Measurements from ENCODE around the gene EPSTI1. TPM values are rescaled to one million over a fixed set of nuclear protein-coding genes. Genes with fewer than 3 reads are reported as not detected.
A peak's percentile ranks its signal among the peaks of the same experiment; 100 is the strongest.
"Not testable (repeated sequence)": the region's sequence is repeated elsewhere in the genome, so short reads cannot be mapped to it uniquely, and the experiment has no call there.

EPSTI1 gene
- total RNA-seq, 1 donor from 2014 or later: 27.7 TPM

DNA sequence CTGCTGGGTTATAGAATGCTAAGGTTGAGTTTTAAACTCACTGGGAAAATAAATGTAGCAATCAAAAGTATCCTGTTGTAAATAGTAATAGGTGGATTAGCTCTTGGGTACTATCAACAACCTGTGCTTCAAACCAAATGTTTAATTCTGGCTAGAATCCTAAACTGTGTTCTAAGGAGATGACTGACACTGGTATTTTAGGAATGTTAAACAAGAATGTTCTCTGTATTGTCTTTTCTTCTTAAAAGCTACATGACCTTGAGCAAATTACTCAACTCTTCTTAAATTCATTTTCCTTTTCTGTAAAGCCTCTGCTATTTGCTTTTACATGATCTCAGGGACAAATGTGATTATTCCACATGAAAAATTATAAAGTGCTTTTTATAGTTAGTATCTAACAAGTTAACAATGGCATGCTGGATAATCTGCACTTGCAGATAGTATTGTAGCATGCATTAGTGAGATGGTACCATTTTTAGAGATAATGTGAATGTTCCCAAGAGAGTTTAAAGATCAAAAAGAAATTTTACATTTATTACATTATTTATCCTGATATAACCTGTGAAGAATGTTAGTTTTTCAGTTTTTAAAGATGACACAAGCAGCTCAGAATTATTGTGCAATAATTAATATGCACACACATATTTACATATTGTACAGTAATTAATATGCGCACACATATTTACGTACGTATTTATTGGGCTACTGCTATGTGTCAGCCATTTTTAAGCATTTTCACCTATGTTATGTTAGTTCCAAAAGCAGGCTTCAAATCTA is 13.6 kb upstream of the EPSTI1 start:
- peak; percentile 83 for DNase-seq (ENCODE audit: low read depth)

- no peak for DNase-seq (ENCODE audit: low read depth)
Observed at GRCh38 chr13:43003729-43004128, 11.7 kb upstream of the EPSTI1 start.

DNA sequence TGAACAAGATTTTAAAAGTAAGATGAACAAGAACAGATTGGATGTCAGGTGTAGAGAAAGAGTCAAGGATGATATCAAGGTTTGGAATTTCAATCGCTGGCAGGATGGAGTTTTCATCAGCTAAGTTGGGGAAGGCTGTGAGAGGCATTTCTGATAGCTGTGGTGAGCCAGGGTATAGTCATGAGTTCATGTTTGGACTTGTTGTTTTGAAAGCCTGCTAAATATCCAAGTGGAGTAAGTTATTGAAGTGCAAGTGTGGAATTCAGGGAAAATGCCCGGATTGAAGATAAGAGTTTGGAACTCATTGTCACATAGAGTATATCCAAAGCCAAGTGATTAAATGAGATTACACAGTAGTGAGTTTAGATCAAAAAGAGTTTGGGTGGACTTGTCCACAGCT is 11.0 kb upstream of the EPSTI1 start:
- DNase-seq (ENCODE audit: low read depth): no peak

GRCh38 chr13:43002021-43002420 is 10.0 kb upstream of the EPSTI1 start:
- no peak for DNase-seq (ENCODE audit: low read depth)

DNA sequence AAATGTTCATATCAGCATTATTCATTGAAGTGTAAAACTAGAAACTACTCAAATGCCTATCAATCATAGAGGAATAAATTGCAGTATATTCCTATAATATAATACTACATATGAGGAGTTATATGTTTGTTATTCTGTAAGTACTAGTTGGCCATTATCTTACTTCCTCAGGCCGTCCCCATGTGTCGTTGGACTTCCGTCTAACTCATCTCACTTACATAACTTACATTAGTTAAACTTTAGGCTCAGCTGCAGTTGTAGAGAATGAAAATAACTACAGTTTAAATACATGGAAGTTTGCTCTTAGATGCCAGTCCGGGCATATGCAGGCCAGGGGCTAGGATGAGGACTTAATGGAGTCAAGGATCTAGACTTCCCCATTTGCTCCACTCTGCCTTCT is 8.6 kb upstream of the EPSTI1 start:
- DNase-seq (ENCODE audit: low read depth): no peak

DNA sequence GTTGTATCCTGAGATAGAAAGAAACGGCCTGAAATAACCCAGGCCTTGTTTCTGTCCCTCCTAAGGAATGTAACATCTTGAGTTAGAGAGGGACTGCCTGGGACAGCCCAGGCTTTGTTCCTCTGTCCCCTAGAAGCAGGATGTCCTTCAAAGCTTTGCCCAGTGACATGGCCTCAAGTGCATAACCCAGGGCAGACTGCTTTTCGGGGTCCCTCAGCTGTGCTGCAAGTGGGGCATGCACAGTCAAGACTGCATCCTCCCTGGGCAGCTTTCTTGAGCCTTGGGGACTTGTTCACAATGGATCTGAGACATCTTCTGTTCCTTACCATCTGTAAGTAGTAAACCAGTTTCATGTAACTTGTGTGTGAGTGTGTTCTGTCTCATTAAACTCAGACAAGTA is 7.5 kb upstream of the EPSTI1 start:
- DNase-seq (ENCODE audit: low read depth): no peak

- no peak for DNase-seq (ENCODE audit: low read depth)
Observed at GRCh38 chr13:42997381-42997780, 5.3 kb upstream of the EPSTI1 start.

DNA sequence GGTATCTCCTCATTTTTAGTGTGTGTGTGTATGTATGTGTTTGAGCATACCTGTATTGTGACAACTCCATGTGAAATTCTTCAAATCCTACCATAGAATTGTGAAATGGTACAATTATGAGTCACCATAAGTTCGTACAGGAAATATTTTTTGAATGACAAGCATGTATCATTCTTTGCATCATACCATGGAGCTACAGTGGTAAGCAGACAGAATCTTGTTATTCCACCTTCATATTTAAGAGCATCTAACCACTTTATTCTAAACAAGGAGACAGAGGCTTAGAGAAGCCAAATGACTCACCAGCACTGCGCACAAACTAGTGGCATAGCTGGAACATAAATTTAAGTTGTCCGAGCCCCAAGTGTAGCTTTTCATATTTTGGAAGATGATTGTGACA is 4.5 kb upstream of the EPSTI1 start:
- peak; percentile 77 for DNase-seq (ENCODE audit: low read depth)

DNA sequence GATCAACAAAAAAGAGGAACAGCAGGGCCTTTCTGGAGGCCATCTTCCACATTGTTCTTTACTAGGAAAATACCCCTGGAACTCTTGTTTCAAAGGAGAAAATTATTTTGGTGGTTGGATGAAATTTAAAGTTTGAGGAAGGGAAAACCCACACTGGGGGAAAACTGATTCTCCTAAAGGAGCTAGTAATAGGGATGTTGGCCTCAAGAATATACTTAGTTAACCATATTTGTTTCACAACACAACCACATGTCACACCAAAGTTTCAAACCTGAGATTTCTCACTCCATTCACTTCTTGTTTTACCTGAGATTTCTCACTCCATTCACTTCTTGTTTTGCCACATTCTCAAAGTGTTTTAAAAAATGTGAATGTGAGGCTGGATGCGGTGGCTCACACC is 2.8 kb upstream of the EPSTI1 start:
- DNase-seq (ENCODE audit: low read depth): no peak

DNA sequence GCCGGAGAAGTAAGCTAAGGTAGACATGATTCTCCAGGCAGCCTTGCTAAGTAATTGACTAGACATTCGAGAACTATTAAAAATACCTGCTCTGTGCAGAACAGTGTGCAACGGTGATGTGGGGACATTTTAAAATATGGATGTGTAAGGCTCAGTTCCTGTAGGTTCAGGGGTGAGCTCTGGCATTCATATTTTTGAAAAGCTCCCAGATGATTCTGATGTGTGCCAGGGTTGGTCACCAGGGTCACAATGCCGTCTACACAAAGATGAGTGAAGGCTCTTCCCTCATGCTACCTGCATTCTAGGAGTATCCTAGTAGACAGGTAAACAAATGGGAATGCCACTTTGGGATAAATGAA is 702 bp upstream of the EPSTI1 start:
- no peak for DNase-seq (ENCODE audit: low read depth)

DNA sequence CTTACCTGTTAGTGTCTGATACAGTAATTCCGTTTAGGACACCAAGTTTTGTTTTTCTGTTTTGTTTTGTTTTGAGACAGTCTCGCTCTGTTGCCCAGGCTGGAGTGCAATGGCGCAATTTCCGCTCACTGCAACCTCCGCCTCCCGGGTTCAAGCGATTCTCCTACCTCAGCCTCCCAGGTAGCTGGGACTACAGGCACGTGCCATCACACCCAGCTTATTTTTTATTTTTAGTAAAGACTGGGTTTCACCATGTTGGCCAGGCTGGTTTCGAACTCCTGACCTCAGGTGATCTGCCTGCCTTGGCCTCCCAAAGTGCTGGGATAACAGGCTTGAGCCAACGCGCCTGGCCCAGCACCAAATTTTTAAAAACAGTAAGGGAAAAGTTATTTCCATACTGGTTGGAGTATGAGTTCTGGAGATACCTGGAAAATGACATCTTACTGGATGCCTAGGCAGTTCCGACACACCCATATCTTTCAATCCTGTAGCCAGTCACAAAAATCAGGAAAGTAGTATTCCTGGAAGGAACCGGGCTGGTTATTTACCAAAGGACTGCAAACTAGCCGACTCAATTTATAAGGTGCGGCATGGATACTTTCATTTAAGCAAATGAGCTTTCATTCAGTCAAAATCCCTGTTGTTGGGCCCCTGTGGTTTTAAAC is 676 bp downstream of the EPSTI1 start:
- not testable (repeated sequence) for DNase-seq (ENCODE audit: low read depth)

DNA sequence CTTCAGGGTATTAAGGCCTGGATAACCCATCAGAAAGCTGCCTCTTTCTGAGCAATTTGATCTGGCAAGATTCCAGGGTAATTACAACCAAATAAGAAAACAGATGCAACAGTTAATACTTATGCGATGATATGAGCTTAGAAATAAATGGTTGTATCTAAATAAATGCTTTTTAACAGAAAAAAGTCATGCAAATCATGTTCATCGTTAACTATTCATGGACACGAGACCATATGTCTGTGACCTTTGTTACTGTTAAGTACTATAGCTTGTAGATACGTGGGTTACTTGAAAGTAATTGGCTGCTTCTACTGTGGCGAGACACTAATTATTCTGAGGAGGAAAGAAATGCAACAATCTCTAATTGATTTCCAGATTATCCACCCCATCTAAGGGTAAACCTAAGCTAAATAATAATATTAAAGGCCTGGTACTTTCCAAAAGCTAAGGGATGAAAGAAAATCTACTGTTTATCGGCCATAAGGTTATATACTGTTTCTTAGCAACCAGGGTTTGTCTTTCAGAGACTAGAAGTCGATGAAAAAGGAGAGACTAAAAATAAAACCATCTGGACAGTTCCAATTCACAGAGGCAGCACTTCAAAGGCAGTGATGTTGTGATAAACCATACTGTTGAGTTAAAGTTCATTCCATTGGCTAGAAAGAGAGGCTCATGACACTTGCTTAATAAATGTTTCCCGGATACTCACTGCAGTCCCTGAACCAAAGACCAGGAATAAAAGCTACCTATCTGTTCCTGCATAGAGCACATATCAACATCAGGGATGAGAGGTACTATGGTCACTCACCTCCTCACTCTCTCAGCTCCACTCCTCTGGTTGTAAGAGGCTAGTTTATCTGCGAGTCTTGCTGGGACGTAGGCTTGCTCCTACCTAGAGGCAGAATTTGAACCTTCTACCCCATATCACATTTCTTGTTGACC is 1.5 kb downstream of the EPSTI1 start:
- no peak for DNase-seq (ENCODE audit: low read depth)

- DNase-seq (ENCODE audit: low read depth): no peak
Observed at GRCh38 chr13:42986176-42986574, 5.9 kb downstream of the EPSTI1 start.

DNA sequence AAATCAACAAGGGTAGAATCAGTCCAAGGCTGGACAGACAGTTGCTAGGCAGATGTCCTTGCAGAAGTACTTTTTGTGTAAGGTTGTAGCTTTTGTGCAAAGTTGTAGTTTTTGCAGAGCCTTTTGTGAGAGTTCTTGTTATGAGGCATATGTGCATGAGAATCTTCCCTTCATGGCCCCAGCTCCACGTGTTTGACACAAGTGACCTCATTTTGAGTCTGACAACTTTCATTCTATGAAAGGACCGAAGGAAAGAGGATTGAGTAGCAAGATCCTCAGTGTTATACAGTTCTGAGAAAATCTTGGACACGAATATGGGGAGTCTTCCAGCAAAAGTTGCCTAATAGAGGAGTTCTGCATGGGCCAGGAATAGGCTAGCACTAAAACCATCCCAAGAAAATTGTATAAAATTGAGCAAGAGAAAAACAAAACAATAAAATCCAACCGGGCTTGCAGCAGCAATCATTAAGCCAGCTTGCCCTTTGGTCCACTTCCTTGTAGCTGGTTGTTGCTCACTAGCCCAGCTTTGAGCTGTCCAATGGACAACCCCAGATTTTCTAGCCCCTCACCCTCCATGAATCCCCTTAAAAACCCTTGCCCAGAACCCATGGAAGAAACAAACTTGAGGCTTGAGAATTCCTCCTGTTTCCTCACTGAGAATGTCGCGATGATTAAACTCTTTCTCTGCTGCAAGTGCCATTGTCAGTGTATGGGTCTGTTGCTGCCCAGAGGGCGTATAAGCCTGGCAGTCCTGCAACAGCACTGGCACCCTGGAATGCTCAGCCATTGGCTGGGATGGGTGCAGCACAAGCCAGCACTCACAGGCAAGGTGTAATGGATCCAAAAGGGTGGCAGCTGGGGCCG is 6.5 kb downstream of the EPSTI1 start:
- DNase-seq (ENCODE audit: low read depth): peak; percentile 91

DNA sequence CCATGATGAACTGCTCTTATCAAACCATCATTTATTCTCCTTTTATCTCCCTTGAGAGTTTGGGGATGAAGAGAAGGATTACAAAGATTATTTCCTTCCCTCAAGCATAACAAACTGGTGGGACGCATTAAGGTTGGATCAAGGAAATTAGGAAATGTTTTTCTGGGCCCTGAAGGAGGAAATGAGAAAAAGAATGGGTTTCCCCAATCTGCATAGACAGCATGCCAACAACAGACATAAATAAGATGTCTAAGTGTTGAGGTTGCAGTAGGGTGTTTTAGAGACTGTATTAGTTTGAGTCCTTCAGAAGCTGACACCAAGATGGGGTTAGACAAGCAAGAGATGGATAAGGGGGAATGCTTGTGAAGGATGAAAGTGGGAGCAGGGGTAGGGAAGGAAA is 7.3 kb downstream of the EPSTI1 start:
- no peak for DNase-seq (ENCODE audit: low read depth)

- DNase-seq (ENCODE audit: low read depth): no peak
Observed at GRCh38 chr13:42984026-42984425, 8.0 kb downstream of the EPSTI1 start.

- DNase-seq (ENCODE audit: low read depth): no peak
Observed at GRCh38 chr13:42981853-42982252, 10.2 kb downstream of the EPSTI1 start.

DNA sequence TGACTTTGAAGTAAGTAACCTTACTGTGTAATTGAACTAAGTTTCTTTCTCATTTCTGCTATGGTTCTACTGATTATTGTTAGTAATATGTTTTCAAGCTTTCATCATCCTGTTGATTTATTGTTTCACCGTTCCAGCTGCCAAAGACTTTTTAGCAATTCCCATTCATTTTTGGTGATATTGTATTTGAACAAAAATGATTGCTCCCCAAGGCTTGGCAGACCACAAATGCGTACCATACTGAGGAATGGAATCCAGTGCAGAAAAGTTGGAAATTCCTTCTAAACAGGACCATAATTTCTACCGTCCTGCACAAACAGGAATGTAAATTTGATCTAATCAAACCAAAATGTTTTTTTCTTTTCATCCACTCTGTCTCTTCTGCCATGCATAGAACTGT is 10.7 kb downstream of the EPSTI1 start:
- no peak for DNase-seq (ENCODE audit: low read depth)

DNA sequence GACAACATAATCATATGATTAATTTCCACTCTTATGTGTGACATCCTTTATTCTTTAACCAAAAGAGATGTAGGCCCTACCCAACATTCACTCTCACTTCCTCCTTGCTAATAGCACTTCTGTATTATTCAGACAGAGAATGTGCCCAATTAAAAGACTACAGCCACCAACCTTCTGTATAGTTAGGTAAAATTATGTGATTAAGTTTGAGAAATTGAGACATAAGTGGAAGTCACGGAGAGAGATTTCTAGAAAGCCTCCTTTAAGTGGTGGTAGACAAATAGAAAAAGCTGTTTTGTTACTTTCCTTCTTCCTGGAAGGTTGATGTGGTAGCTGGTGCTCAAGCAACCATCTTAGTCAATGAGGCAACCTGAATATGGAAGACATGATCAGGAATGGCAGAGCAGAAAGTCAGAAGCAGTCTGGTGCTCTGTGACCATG is 14.8 kb downstream of the EPSTI1 start:
- no peak for DNase-seq (ENCODE audit: low read depth)

- no peak for DNase-seq (ENCODE audit: low read depth)
Observed at GRCh38 chr13:42976066-42976465, 16.0 kb downstream of the EPSTI1 start.

DNA sequence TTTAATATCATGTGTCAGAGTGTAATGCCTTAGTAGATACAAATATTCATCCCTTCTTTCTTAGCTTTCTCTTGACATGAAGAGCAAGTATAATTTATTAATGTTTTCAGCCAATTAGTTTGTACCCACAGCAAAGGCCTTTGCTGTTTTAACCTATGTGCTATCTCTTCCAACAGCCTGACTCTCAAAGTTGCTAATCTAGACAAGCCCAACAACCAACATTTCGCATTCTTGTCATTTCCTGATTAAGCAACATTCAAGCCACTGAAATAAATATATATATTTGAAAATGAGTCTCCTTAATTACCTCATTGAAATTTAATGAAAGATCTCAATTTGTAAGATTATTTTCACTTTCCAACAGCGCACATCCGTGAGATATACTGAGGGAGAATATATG is 18.5 kb downstream of the EPSTI1 start:
- DNase-seq (ENCODE audit: low read depth): no peak
